Stomach smooth muscle (tissue), 2 donors: ENCODE measurements around the gene DENND4C.
"Not testable (repeated sequence)": the region's sequence is repeated elsewhere in the genome, so short reads cannot be mapped to it uniquely, and the experiment has no call there.

ENCODE experiments used
- H3K27ac ChIP-seq: one replicate; pipeline ENCODE4 v1.7.0; 2013; ENCODE audit warnings: mild to moderate bottlenecking, low read length, inconsistent platforms
- H3K27me3 ChIP-seq, 2 donors: one replicate each; pipeline ENCODE4 v1.7.0; 2013; ENCODE audit warnings: low read length in 2 of 2; ENCODE audit not compliant: insufficient read depth in 2 of 2, control insufficient read depth in 1 of 2
- H3K36me3 ChIP-seq, 2 donors: one replicate each; pipeline ENCODE4 v1.7.0; 2013; ENCODE audit warnings: low read length in 2 of 2; ENCODE audit not compliant: control insufficient read depth in 2 of 2, insufficient read depth in 2 of 2
- H3K4me1 ChIP-seq: one replicate; pipeline ENCODE4 v1.7.0; 2013; ENCODE audit warnings: low read length; ENCODE audit not compliant: control insufficient read depth, insufficient read depth
- H3K4me3 ChIP-seq, 2 donors: one replicate each; pipeline ENCODE4 v1.7.0; 2013; ENCODE audit warnings: low read length in 2 of 2
- H3K9ac ChIP-seq, 2 donors: one replicate each; pipeline ENCODE4 v1.7.0; 2013; ENCODE audit warnings: low read length in 2 of 2, mild to moderate bottlenecking in 1 of 2
- H3K9me3 ChIP-seq, 2 donors: one replicate each; pipeline ENCODE4 v1.7.0; 2013; ENCODE audit warnings: low read length in 2 of 2; ENCODE audit not compliant: control insufficient read depth in 2 of 2
- donor health status: healthy.
- donor health status: Pancreatic carcinoma.

The DENND4C gene

DNA sequence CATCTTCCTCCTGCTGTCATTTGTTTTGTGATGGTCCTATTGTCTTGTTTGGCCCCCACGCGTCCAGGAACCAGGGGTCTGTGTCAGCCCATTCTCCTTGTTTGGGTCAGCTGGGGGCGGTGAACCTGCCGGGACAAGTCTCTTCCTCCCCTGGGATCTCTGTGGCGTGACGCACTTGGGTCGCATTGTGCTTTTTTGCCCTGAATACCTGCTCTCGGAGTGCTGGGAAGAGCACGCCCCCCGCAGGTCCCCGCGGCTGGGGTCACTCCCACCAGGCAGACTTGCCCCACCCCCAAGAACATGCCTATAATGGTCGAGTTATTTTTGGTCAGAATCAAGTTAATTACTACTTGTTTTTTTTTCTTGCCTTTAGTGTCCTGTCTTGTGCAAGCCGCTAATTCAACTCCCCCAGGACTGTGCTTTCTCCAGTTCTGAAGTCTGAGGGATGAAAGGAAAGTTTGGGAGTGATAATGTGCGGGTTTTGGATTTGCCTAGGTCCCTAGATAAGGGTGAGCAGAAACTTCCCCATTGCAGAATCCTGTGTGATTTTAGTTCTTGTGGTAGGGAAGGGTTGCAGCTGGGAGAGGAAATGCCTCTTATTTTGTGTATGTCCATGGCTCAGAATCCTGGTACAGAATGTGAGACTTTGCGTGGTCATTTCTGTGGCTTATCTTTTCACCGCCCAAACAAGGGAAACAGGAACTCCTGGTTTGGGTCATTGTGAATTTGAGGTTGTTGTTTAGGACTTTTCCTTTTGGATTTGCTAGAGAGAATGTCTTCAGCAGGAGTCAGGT is 179.1 kb downstream of the DENND4C start:
- Histone ChIP-seq H3K27me3 (no peaks in the 10 kb centered on the region), H3K27ac (peak overlapping the region; percentile 41), H3K9me3 (no peaks in the 10 kb centered on the region), H3K4me1 (peaks cover 24% of the 10 kb centered on the region), H3K9ac (peak overlapping the region; percentile 80 to 81), H3K4me3 (peak overlapping the region; percentile 85 to 93), H3K36me3 (no peaks in the 10 kb centered on the region)

DNA sequence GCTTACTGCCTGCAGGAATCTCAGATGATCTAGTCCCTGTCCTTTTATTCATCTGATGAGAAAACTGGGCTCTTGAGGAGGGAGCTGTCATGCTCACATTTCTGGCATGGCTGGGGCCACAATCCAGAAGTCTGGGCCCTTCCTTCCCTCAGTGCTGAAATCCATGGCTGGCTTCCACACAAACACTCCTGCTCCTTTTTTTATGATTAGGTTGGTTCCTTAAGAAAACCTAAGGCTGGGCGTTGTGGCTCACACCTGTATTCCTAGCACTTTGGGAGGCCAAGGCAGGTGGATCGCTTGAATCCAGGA is 179.7 kb downstream of the DENND4C start:
- H3K27ac ChIP-seq = no peak overlapping the region
- H3K4me1 ChIP-seq = peaks cover 24% of the 10 kb centered on the region
- no peaks in the 10 kb centered on the region for H3K27me3 ChIP-seq
- peak overlapping the region in 1 of 2 donors; percentile 80 for H3K9ac ChIP-seq
- H3K9me3 ChIP-seq = no peaks in the 10 kb centered on the region
- no peaks in the 10 kb centered on the region for H3K36me3 ChIP-seq
- H3K4me3 ChIP-seq = peak overlapping the region; percentile 85 to 93

DNA sequence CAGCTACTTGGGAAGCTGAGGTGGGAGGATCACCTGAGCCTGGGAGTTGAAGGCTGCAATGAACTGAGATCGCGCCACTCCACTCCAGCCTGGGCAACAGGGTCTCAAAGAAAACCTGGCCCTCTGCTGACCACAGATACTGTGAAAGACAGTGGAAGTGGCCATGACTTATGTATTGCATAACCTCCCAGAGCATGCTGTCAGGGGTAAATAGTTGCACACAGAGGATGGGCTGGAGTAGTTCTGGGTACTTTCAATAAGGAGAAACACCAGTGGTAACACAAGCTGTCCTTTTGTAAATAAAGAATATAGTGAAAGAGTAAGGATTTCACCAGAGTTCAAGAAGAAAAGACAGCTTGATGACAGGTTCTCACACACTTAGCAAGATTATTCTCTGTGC is 180.1 kb downstream of the DENND4C start:
- Histone ChIP-seq H3K36me3 (no peaks in the 10 kb centered on the region), H3K9ac (no peak overlapping the region), H3K4me3 (no peak overlapping the region), H3K27me3 (no peaks in the 10 kb centered on the region), H3K9me3 (no peaks in the 10 kb centered on the region), H3K27ac (no peak overlapping the region), H3K4me1 (peaks cover 24% of the 10 kb centered on the region)

GRCh38 chr9:19411316-19411715 is 180.8 kb downstream of the DENND4C start:
- Histone ChIP-seq H3K27ac (no peak overlapping the region), H3K9me3 (no peaks in the 10 kb centered on the region), H3K36me3 (no peaks in the 10 kb centered on the region), H3K4me3 (no peak overlapping the region), H3K27me3 (no peaks in the 10 kb centered on the region), H3K4me1 (peaks cover 24% of the 10 kb centered on the region), H3K9ac (no peak overlapping the region)

DNA sequence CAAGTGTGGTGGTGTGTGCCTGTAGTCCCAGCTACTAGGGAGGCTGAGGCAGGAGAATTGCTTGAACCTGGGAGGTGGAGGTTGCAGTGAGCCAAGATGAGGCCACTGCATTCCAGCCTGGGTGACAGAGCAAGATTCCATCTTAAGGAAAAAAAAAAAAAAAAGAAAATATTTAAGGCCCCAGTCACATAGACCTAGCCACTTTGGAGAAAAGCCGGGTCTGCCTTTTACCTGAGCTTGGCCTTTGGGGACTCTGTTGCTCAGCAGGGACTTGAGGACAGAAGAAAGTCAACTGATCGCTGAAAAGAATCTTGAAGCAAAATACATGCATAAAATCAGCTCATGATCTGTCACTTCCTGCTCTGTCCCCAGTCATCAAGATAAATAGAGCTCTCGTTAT is 183.0 kb downstream of the DENND4C start:
- not testable (repeated sequence) for H3K27ac ChIP-seq, H3K4me3 ChIP-seq, H3K9me3 ChIP-seq, H3K36me3 ChIP-seq, H3K27me3 ChIP-seq, H3K9ac ChIP-seq
- H3K4me1 ChIP-seq = peaks cover 16% of the 10 kb centered on the region

GRCh38 chr9:19416143-19416542 is 185.7 kb downstream of the DENND4C start:
- Histone ChIP-seq H3K4me1 (no peaks in the 10 kb centered on the region), H3K4me3 (no peak overlapping the region), H3K27me3 (no peaks in the 10 kb centered on the region), H3K9me3 (no peaks in the 10 kb centered on the region), H3K36me3 (no peaks in the 10 kb centered on the region), H3K27ac (no peak overlapping the region), H3K9ac (no peak overlapping the region)

GRCh38 chr9:19420877-19421276 is 190.4 kb downstream of the DENND4C start:
- Histone ChIP-seq H3K9me3 (no peaks in the 10 kb centered on the region), H3K27me3 (no peaks in the 10 kb centered on the region), H3K27ac (no peak overlapping the region), H3K4me1 (no peaks in the 10 kb centered on the region), H3K9ac (no peak overlapping the region), H3K36me3 (peaks cover 2 to 12% of the 10 kb centered on the region in 2 donors), H3K4me3 (no peak overlapping the region)
